Thoracic aorta (tissue), 2 donors: ENCODE measurements around the gene IGLL5. TPM values are rescaled to one million over a fixed set of nuclear protein-coding genes. Genes with fewer than 3 reads are reported as not detected.
"Not testable (repeated sequence)": the region's sequence is repeated elsewhere in the genome, so short reads cannot be mapped to it uniquely, and the experiment has no call there.

Experiments used
- ATAC-seq: fragments of 150-250 bp; one replicate; pipeline ENCODE4 v1.8.0; 2017; ENCODE audit warnings: low read depth; ENCODE audit not compliant: insufficient number of reproducible peaks, low FRiP score
- DNase-seq: peaks from one replicate; pipeline ENCODE4 v3.0.0-alpha.2; 2020; ENCODE audit warnings: low spot score
- H3K27ac ChIP-seq, 2 donors: fragments of 200-600 bp; sonication (generic); 1 replicate in 1 of 2; 2 replicates in 1 of 2; pipeline ENCODE4 v1.5.1; 2016; ENCODE audit warnings: mild to moderate bottlenecking in 2 of 2, moderate library complexity in 2 of 2
- H3K27me3 ChIP-seq: fragments of 200-600 bp; sonication (generic); replicated peaks from 2 replicates; pipeline ENCODE4 v1.6.0; 2016; ENCODE audit warnings: mild to moderate bottlenecking; ENCODE audit not compliant: insufficient read depth
- H3K36me3 ChIP-seq: fragments of 200-600 bp; sonication (generic); one replicate; pipeline ENCODE4 v1.5.1; 2016
- H3K4me1 ChIP-seq, 2 donors: fragments of 200-600 bp; sonication (generic); 1 replicate in 1 of 2; 2 replicates in 1 of 2; pipeline versions ENCODE4 v1.5.1 to v1.6.0; 2016; ENCODE audit warnings: low read depth in 2 of 2, mild to moderate bottlenecking in 1 of 2; ENCODE audit not compliant: control insufficient read depth in 1 of 2
- H3K4me3 ChIP-seq: fragments of 200-600 bp; sonication (generic); 2 replicates; pipeline ENCODE4 v1.5.1; 2016; ENCODE audit warnings: mild to moderate bottlenecking
- H3K9me3 ChIP-seq: fragments of 200-600 bp; sonication (generic); 2 replicates; pipeline ENCODE4 v1.5.1; 2016
- total RNA-seq, 2 donors: library from RNA; depleted of rRNA; stranded (reverse); fragments of >200 nt; gene quantifications; one replicate each; pipeline versions ENCODE4 v1.1.0 to v1.2.3, GENCODE V29; 2016
- TF ChIP-seq, protein P1 (sequence below): fragments of 200-600 bp; sonication (generic); IDR thresholded peaks from one replicate; pipeline ENCODE4 v1.5.1; 2019; ENCODE audit warnings: antibody characterized with exemption

IGLL5 gene
- total RNA-seq, 2 donors from 2014 or later, result 4.3 TPM; not detected in 1

DNA sequence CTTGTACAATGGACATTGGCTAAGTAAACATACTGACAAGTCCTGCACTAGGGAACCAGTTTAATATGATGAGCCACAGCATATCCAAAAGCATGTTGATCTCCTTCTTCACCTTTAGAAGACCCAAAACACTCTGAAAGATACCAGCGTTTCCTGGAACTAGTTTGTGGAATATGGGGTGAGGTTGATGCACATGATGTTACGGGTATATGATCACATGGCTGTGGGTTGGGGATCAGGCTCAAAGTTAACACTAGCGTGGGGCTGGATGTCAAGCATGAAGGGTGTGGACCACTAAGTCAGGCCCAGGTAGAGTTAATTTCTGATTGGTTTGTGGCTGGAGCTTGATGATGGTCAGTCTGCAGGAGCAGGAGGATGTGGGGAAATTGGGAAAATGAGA, 9.0 kb downstream of the IGLL5 start:
- Histone ChIP-seq H3K27ac (no peak overlapping the region), H3K4me3 (no peak overlapping the region), H3K4me1 (no peaks in the 10 kb centered on the region), H3K9me3 (no peaks in the 10 kb centered on the region), H3K36me3 (no peaks in the 10 kb centered on the region), H3K27me3 (no peaks in the 10 kb centered on the region)
- DNase-seq, result no peak
- TF ChIP-seq, protein P1, sequence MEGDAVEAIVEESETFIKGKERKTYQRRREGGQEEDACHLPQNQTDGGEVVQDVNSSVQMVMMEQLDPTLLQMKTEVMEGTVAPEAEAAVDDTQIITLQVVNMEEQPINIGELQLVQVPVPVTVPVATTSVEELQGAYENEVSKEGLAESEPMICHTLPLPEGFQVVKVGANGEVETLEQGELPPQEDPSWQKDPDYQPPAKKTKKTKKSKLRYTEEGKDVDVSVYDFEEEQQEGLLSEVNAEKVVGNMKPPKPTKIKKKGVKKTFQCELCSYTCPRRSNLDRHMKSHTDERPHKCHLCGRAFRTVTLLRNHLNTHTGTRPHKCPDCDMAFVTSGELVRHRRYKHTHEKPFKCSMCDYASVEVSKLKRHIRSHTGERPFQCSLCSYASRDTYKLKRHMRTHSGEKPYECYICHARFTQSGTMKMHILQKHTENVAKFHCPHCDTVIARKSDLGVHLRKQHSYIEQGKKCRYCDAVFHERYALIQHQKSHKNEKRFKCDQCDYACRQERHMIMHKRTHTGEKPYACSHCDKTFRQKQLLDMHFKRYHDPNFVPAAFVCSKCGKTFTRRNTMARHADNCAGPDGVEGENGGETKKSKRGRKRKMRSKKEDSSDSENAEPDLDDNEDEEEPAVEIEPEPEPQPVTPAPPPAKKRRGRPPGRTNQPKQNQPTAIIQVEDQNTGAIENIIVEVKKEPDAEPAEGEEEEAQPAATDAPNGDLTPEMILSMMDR, result no peak
- ATAC-seq, result no peak

- no peak for ATAC-seq
- DNase-seq, result no peak
- TF ChIP-seq, protein P1, result no peak
Observed at GRCh38 chr22:22897091-22897490, 9.5 kb downstream of the IGLL5 start.

GRCh38 chr22:22897947-22898346, 10.3 kb downstream of the IGLL5 start:
- no peaks in the 10 kb centered on the region for H3K4me1 ChIP-seq
- TF ChIP-seq, protein P1, result no peak
- ATAC-seq (no peak), DNase-seq (no peak)
- no peak overlapping the region for H3K4me3 ChIP-seq
- H3K27ac ChIP-seq, result no peak overlapping the region
- H3K27me3 ChIP-seq, result no peaks in the 10 kb centered on the region
- H3K36me3 ChIP-seq, result no peaks in the 10 kb centered on the region
- H3K9me3 ChIP-seq, result no peaks in the 10 kb centered on the region

More at GRCh38 chr22:22897091-22897490, 9.5 kb downstream of the IGLL5 start:
- H3K27me3 ChIP-seq, result no peaks in the 10 kb centered on the region
- H3K9me3 ChIP-seq, result no peaks in the 10 kb centered on the region
- H3K4me1 ChIP-seq, result no peaks in the 10 kb centered on the region
- H3K4me3 ChIP-seq, result no peak overlapping the region
- H3K36me3 ChIP-seq, result no peaks in the 10 kb centered on the region
- H3K27ac ChIP-seq, result no peak overlapping the region

- DNase-seq, H3K4me1 ChIP-seq, H3K9me3 ChIP-seq, ATAC-seq, H3K4me3 ChIP-seq, H3K27me3 ChIP-seq, H3K27ac ChIP-seq, H3K36me3 ChIP-seq: not testable (repeated sequence)
Observed at GRCh38 chr22:22898411-22898950, 10.9 kb downstream of the IGLL5 start.

GRCh38 chr22:22899342-22900080, 11.9 kb downstream of the IGLL5 start:
- not testable (repeated sequence) for H3K4me3 ChIP-seq, H3K27ac ChIP-seq, DNase-seq, ATAC-seq, H3K4me1 ChIP-seq, H3K36me3 ChIP-seq, H3K27me3 ChIP-seq, H3K9me3 ChIP-seq

GRCh38 chr22:22900527-22901205, 13.1 kb downstream of the IGLL5 start:
- not testable (repeated sequence) for ATAC-seq, H3K27me3 ChIP-seq, H3K36me3 ChIP-seq, H3K4me3 ChIP-seq, H3K4me1 ChIP-seq, H3K9me3 ChIP-seq, DNase-seq, H3K27ac ChIP-seq
